Stimulated activated naive CD8-positive, alpha-beta T cell treated with anti-CD3 and anti-CD28 coated beads, Interleukin-15, amount 100 ng/mL, for 72 hours (primary cell): Measurements from ENCODE around the gene MAGEL2.
"Not testable (repeated sequence)": the region's sequence is repeated elsewhere in the genome, so short reads cannot be mapped to it uniquely, and the experiment has no call there.

Source experiments
- ATAC-seq: fragments of 150-1000 bp; cut with Tn5 transposase; 2 replicates; pipeline ENCODE4 v1.10.0; 2021; ENCODE audit warnings: mild to moderate bottlenecking, moderate library complexity
- DNase-seq, 2 donors: peaks; one replicate each; pipeline ENCODE4 v3.0.0; 2021 to 2022
- H3K27ac Mint-ChIP-seq, 2 donors: one replicate each; pipeline ENCODE4 v1.8.0; 2022; ENCODE audit warnings: mild to moderate bottlenecking in 2 of 2, mixed read lengths in 2 of 2, moderate library complexity in 2 of 2
- H3K27me3 Mint-ChIP-seq: one replicate; pipeline ENCODE4 v1.8.0; 2022; ENCODE audit warnings: mixed read lengths
- H3K4me1 Mint-ChIP-seq: one replicate; pipeline ENCODE4 v1.8.0; 2022; ENCODE audit warnings: mild to moderate bottlenecking, mixed read lengths
- H3K4me3 Mint-ChIP-seq, 2 donors: one replicate each; pipeline ENCODE4 v1.8.0; 2022; ENCODE audit warnings: mild to moderate bottlenecking in 2 of 2, mixed read lengths in 2 of 2, moderate library complexity in 1 of 2
- H3K9me3 Mint-ChIP-seq, 2 donors: one replicate each; pipeline ENCODE4 v1.8.0; 2022; ENCODE audit warnings: mixed read lengths in 2 of 2

MAGEL2 gene

GRCh38 chr15:23642413-23643044, 5.1 kb downstream of the MAGEL2 start:
- peak; percentile 42 for ATAC-seq
- H3K4me1 Mint-ChIP-seq, result no peaks in the 10 kb centered on the region
- H3K27ac Mint-ChIP-seq, result no peak overlapping the region
- no peak overlapping the region for H3K4me3 Mint-ChIP-seq
- DNase-seq, result peak; percentile 16 to 26
- H3K27me3 Mint-ChIP-seq, result peaks cover 23% of the 10 kb centered on the region
- H3K9me3 Mint-ChIP-seq, result no peaks in the 10 kb centered on the region

DNA sequence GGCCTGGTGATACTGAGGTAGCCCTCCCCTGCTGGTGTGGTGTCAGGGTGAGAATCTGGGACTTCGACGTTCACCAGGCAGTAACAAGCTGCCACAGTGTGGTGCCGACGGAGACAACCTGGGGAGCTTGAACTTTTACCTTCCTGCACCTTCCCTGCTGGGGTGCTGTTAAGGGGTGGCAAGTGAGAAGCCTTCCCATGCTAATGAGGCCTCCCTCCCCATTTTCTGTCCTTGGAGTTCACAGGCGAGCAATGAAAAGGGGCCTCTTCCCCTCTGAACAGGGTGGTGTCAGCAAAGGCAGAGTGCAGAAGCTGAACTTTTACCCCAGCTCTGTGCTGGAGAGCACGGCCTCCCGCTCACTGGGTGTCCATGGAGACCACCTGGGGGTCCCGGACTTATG, 13.5 kb downstream of the MAGEL2 start:
- H3K4me1 Mint-ChIP-seq, result no peaks in the 10 kb centered on the region
- no peaks in the 10 kb centered on the region for H3K9me3 Mint-ChIP-seq
- no peak for ATAC-seq
- peaks cover 9% of the 10 kb centered on the region for H3K27me3 Mint-ChIP-seq
- H3K4me3 Mint-ChIP-seq, result no peak overlapping the region
- DNase-seq, result no peak
- H3K27ac Mint-ChIP-seq, result no peak overlapping the region

DNA sequence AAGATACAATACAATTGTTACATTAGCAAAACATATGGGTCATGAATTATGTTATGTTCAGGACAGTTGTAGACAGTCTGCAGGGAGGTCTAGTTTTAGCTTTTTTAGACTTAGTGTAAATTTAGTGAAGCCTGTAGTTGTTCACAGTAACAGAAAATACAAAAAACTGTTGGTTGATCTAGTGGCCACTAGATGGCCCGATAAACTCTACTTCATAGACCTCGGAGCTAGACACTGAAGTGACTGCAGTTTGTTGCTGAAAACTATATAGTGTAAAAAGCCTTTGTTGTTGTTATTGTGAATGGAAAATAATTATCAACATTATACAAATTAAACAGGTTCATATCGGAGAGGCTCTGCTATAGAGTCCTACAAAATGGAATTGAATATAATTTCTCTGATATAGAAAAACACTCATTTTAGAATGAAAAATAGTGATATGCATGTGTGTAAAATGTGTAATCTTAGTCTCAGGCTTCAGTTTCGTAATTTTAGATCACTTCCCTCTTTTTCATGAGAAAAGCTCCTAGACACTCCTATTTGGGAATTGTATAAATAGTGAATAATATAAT, 18.3 kb downstream of the MAGEL2 start:
- no peak for DNase-seq
- Mint-ChIP-seq H3K9me3 (no peaks in the 10 kb centered on the region), H3K27me3 (peaks cover 35% of the 10 kb centered on the region), H3K27ac (no peak overlapping the region), H3K4me1 (no peaks in the 10 kb centered on the region), H3K4me3 (no peak overlapping the region)
- no peak for ATAC-seq

DNA sequence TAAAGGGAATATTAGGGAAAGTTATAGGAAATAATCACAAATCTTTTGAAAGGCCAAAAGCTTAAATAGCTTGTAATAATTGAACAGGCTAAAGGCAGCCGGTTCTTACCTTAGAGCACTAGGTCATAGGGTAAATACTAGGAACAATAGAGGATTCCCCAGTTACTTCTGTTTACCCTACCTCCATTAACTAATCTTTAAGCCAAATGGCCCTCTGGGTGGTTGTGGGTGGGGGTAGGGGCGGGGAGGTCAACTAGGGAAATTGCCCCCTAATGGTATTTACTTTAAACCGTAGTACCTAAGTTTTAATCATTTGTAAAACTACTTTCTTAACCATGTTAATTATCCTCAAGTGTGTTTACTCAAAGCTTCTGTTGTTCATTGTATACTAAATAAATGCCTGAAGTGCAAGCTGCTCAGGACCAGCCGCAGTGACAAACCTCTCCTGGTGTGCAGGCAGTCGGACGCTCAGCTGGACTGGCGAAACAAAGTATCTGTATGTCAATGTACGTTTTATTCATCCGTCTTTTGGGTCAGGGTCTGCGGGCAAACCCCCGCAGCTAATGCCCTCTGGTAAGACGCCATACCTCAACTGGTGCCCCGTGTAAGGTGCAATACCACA, 18.9 kb downstream of the MAGEL2 start:
- DNase-seq (no peak), ATAC-seq (no peak)
- Mint-ChIP-seq H3K27ac (no peak overlapping the region), H3K9me3 (no peaks in the 10 kb centered on the region), H3K4me1 (no peaks in the 10 kb centered on the region), H3K27me3 (peaks cover 30% of the 10 kb centered on the region), H3K4me3 (no peak overlapping the region)

DNA sequence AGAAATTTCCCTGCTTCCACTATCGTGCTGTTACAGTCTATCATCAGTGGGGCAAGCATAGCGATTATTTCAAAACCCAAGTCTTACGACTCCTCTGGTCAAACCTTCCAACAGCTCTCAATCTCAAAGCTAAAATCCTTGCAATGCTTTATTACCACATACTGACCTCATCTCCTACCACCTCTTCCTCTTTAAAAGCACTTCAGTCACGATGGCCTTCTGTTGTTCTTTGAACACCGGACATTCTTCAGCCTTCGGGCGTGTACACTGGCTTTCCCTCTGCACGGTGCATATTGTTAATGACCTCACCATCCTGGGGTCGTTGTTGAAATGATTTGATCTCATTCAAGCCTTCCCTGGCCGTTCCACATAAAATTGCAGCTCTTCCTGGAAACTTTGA, 31.1 kb downstream of the MAGEL2 start:
- ATAC-seq, result no peak
- Mint-ChIP-seq H3K4me3 (no peak overlapping the region), H3K27me3 (no peaks in the 10 kb centered on the region), H3K4me1 (no peaks in the 10 kb centered on the region), H3K9me3 (peaks cover 7 to 10% of the 10 kb centered on the region in 2 donors), H3K27ac (no peak overlapping the region)
- DNase-seq, result no peak

- no peak overlapping the region for H3K4me3 Mint-ChIP-seq
- H3K9me3 Mint-ChIP-seq, result peaks cover 0 to 22% of the 10 kb centered on the region in 2 donors
- DNase-seq, result no peak
- H3K27ac Mint-ChIP-seq, result peak overlapping the region in 1 of 2 donors; percentile 56
- H3K4me1 Mint-ChIP-seq, result no peaks in the 10 kb centered on the region
- ATAC-seq, result no peak
- no peaks in the 10 kb centered on the region for H3K27me3 Mint-ChIP-seq
Measured at GRCh38 chr15:23606226-23606625, 41.4 kb downstream of the MAGEL2 start.

GRCh38 chr15:23602124-23602523, 45.5 kb downstream of the MAGEL2 start:
- ATAC-seq (no peak), DNase-seq (no peak)

DNA sequence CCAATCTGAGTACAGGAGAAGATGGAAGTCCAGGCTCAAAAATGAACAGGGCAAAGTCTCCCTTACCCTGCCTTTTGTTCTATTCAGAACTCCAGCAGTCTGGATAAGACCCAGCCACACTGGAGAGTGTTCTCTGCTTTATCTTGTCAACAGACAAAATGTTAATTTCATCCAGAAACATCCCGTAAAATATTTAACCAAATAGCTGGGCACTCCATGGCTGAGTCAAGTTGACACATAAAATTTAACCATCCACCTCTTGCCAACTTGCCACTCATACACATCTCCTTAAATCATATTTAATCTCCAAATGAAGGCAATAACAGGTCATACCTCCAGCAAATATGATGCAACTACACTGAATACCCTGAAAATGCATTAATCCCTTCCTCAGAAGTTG, 48.6 kb downstream of the MAGEL2 start:
- Mint-ChIP-seq H3K27me3 (no peaks in the 10 kb centered on the region), H3K9me3 (peaks cover 0 to 9% of the 10 kb centered on the region in 2 donors), H3K4me3 (no peak overlapping the region), H3K27ac (no peak overlapping the region), H3K4me1 (no peaks in the 10 kb centered on the region)
- ATAC-seq (no peak), DNase-seq (no peak)

More at GRCh38 chr15:23602124-23602523, 45.5 kb downstream of the MAGEL2 start:
- H3K4me3 Mint-ChIP-seq, result no peak overlapping the region
- H3K9me3 Mint-ChIP-seq, result peaks cover 0 to 9% of the 10 kb centered on the region in 2 donors
- no peaks in the 10 kb centered on the region for H3K4me1 Mint-ChIP-seq
- no peak overlapping the region for H3K27ac Mint-ChIP-seq
- no peaks in the 10 kb centered on the region for H3K27me3 Mint-ChIP-seq

DNA sequence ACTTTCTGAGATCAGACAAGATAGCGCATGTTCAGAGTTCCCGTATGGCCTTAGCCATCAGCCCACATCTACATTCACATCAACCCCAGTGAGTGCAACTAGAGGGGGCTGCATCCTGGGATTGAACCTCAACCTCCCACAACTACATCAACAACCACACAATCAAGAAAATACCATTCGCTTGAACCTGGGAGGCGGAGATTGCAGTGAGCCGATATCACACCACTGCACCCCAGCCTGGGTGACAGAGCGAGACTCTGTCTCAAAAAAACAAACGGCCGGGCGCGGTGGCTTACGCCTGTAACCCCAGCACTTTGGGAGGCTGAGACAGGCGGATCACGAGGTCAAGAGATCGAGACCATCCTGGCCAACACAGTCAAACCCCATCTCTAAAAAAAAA, 50.4 kb downstream of the MAGEL2 start:
- H3K4me1 Mint-ChIP-seq, H3K27ac Mint-ChIP-seq, H3K27me3 Mint-ChIP-seq, DNase-seq, H3K4me3 Mint-ChIP-seq, ATAC-seq, H3K9me3 Mint-ChIP-seq: not testable (repeated sequence)

DNA sequence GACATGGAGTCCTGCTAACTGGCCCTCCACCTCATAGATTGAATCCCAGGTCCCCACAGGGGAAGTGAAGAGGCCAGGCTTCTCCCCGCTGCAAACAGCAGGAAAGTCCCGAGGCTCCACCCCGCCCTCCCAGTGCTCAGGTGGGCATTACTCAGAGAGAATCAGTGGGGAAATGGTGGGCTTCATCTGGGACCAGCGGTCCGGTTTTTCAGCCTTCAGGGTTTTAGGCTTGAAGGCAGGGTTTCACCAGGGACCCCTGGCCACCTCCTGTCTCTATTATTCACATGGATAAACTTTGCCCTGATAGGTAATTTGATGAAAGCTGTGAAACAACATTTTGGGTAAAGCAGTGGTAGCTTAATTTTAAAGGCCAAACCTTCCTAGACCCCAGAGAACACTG, 50.9 kb downstream of the MAGEL2 start:
- DNase-seq, result no peak
- Mint-ChIP-seq H3K9me3 (no peaks in the 10 kb centered on the region), H3K4me3 (no peak overlapping the region), H3K4me1 (no peaks in the 10 kb centered on the region), H3K27ac (no peak overlapping the region), H3K27me3 (no peaks in the 10 kb centered on the region)
- no peak for ATAC-seq

DNA sequence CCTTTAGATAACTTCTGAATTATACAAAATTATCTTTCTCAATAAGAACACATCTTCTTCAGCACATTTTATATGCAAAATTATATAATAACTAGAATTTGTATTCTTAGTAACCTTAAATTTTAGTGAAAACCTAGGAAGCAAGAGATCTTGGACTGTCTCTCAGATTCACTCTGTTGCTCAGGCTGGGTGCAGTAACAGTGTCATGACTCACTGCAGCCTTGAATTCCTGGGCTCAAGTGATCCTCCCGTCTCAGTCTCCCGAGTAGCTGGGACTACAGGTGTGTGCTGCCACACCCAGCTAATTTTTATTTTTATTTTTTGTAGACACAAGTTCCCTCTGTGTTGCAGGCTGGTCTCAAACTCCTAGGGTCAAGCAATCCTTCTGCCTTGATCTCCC, 52.3 kb downstream of the MAGEL2 start:
- H3K4me3 Mint-ChIP-seq, result no peak overlapping the region
- DNase-seq (no peak), ATAC-seq (no peak)
- H3K9me3 Mint-ChIP-seq, result no peaks in the 10 kb centered on the region
- no peak overlapping the region for H3K27ac Mint-ChIP-seq
- H3K27me3 Mint-ChIP-seq, result peaks cover 5% of the 10 kb centered on the region
- no peaks in the 10 kb centered on the region for H3K4me1 Mint-ChIP-seq

- Mint-ChIP-seq H3K9me3 (no peaks in the 10 kb centered on the region), H3K27ac (no peak overlapping the region), H3K4me3 (no peak overlapping the region), H3K4me1 (no peaks in the 10 kb centered on the region), H3K27me3 (peaks cover 8% of the 10 kb centered on the region)
- ATAC-seq (no peak), DNase-seq (no peak)
Measured at GRCh38 chr15:23594252-23594770, 53.4 kb downstream of the MAGEL2 start.
